Measurements from ENCODE around the gene OLFM3.

DNA sequence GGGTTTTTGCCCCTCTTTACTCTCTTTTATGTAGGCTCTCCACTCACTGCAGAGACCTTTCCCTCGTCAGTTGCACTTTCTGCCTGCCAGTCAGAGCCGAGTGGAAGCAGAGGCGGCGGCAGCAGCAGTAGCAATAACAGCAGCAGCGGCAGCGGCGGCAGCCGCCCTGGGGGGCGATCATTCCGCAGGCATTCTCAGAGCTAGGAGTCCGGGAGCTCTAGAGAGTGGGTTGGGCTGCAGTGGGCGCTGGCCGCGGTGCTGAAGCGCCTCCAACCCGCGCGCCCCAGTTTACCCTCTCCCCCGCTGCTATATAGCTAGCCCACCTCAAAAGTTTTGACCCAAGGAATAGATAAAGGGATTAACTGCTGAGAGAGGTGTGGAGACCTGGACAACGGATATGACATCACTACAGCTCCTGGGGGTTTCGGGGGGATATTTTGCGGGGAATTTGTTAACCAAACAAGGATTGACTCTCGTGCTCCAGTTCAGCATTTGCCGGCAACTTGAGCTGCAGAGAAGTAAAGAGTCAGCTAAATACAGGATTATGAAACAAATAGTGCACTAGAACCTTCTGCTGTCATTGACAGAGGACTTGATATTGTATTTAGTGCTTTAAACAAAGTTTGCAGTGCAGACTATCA is at the start of gene OLFM3:
- TF ChIP-seq, protein P1, sequence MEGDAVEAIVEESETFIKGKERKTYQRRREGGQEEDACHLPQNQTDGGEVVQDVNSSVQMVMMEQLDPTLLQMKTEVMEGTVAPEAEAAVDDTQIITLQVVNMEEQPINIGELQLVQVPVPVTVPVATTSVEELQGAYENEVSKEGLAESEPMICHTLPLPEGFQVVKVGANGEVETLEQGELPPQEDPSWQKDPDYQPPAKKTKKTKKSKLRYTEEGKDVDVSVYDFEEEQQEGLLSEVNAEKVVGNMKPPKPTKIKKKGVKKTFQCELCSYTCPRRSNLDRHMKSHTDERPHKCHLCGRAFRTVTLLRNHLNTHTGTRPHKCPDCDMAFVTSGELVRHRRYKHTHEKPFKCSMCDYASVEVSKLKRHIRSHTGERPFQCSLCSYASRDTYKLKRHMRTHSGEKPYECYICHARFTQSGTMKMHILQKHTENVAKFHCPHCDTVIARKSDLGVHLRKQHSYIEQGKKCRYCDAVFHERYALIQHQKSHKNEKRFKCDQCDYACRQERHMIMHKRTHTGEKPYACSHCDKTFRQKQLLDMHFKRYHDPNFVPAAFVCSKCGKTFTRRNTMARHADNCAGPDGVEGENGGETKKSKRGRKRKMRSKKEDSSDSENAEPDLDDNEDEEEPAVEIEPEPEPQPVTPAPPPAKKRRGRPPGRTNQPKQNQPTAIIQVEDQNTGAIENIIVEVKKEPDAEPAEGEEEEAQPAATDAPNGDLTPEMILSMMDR (IDR thresholded peaks at IDR 0.05; ENCODE audit: insufficient read depth, low read length) = no peak
- TF ChIP-seq POLR2AphosphoS5 (IDR thresholded peaks at IDR 0.05; ENCODE audit: low read depth) (no peak), GABPA (IDR thresholded peaks at IDR 0.05; ENCODE audit: low read depth) (no peak)

All from HL-60 (cell line).